H1 (cell line): Measurements from ENCODE around the gene F7. TPM values are rescaled to one million over a fixed set of nuclear protein-coding genes. Genes with fewer than 3 reads are reported as not detected.

ENCODE experiments used
- CBX8 ChIP-seq: fragments of 300-800, 300-1000 bp; sonication (generic); IDR thresholded peaks from 2 replicates; pipeline ENCODE4 v1.7.1; 2016; ENCODE audit warnings: low read depth, low read length, borderline replicate concordance
- EZH2 ChIP-seq: fragments of 200-600 bp; sonication (generic); IDR thresholded peaks from 2 replicates; pipeline ENCODE4 v1.7.1; 2012; ENCODE audit warnings: low read depth, mild to moderate bottlenecking, moderate library complexity, low read length, inconsistent platforms; ENCODE audit not compliant: severe bottlenecking
- NRF1 ChIP-seq: IDR thresholded peaks from 2 replicates; pipeline ENCODE4 v1.6.1; 2011; ENCODE audit warnings: mild to moderate bottlenecking, low read depth, low read length, improper control_type of control experiment
- SUZ12 ChIP-seq: fragments of 200-600 bp; sonication (generic); IDR thresholded peaks from 2 replicates; pipeline ENCODE4 v1.6.1; 2012; ENCODE audit warnings: mild to moderate bottlenecking, inconsistent platforms, low read length, moderate library complexity, mixed read lengths
- TAF7 ChIP-seq: optimal IDR thresholded peaks from 2 replicates; pipeline ENCODE3; 2011; ENCODE audit warnings: low read depth, mild to moderate bottlenecking, inconsistent platforms, low read length, moderate library complexity, borderline replicate concordance
- YY1 ChIP-seq: IDR thresholded peaks from 2 replicates; pipeline ENCODE4 v1.6.1; 2011; ENCODE audit warnings: low read depth, mild to moderate bottlenecking, low read length
- polyA plus RNA-seq, 7 experiments: library from polyadenylated mRNA; depleted of rRNA in 3 of 7; stranded (reverse) in 5 of 7; unstranded in 2 of 7; fragments of >200 nt in 5 of 7; fragments of 200-250 nt in 2 of 7; gene quantifications; 1 replicate in 5 of 7; 2 replicates in 1 of 7; 4 replicates in 1 of 7; pipeline versions ENCODE4 v1.2.1 to v1.2.3, GENCODE V29; 2011 to 2013; ENCODE audit warnings: missing spikeins in 2 of 7, mixed read lengths in 2 of 7
- total RNA-seq: library from RNA; stranded (reverse); fragmentation: NEBNext Ultra II Directional; extraction: Animal tissue kit (Norgen Biotek cat#: 25700); gene quantifications from 2 replicates; pipeline ENCODE4 v1.2.1, GENCODE V29; 2021
- TF ChIP-seq, protein P1 (sequence below): IDR thresholded peaks from 2 replicates; pipeline ENCODE4 v1.6.1; 2011; ENCODE audit warnings: low read depth, mild to moderate bottlenecking, low read length; ENCODE audit not compliant: insufficient read depth
- TF ChIP-seq, protein P2 (sequence below), 3 experiments: IDR thresholded peaks; 1 replicate in 2 of 3; 2 replicates in 1 of 3; pipeline versions ENCODE4 v1.5.1 to v1.6.1; 2011; ENCODE audit warnings: low read length in 3 of 3, mild to moderate bottlenecking in 3 of 3, inconsistent platforms in 2 of 3, low read depth in 1 of 3, moderate library complexity in 1 of 3; ENCODE audit not compliant: insufficient read depth in 1 of 3; ENCODE audit errors: control extremely low read depth in 1 of 3
- TF ChIP-seq, protein P3 (sequence below): IDR thresholded peaks from 2 replicates; pipeline ENCODE4 v1.6.1; 2012; ENCODE audit warnings: low read length, inconsistent platforms

Gene F7
- total and polyA plus RNA-seq, 2 of the 8 experiments (the other 6 are each of a cell fraction or from before 2014, with no cell fraction given): 0.43 to 0.98 TPM

DNA sequence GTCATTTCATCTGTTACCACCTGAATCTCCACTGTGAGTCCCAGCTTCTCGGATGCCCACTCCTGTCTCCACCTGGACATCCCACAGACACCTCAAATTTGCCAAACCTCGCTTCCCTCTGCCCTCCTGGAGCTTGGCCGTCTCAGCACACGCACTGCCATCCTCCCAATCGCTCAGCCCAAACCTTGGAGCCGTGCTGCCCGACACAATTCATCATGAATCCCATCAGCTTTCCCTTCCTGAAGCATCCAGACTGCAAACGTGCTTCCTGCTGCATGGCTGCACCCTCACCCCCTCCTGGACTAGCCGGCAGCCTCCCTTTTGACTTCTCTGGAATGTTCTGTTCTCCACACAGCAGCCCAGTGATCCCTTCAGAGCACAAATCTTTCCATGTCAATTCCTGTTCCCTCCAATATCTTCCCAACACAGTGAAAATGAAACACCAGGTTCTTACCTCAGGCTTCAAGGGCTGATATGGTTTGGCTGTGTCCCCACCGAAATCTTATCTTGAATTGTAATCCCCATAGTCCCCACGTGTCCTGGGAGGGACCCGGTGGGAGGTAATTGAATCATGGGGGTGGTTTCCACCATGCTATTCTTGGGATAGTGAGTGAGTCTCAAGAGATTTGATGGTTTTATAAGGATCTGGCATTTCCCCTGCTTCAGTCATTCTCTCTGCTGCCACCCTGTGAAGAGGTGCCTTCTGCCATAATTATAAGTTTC lies 51.8 kb downstream of the F7 start (continued):
- TF ChIP-seq EZH2: no peak
- TF ChIP-seq, protein P1, sequence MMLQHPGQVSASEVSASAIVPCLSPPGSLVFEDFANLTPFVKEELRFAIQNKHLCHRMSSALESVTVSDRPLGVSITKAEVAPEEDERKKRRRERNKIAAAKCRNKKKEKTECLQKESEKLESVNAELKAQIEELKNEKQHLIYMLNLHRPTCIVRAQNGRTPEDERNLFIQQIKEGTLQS: no peak
- no peak for TF ChIP-seq SUZ12
- no peak for TF ChIP-seq YY1
- TF ChIP-seq, protein P2, sequence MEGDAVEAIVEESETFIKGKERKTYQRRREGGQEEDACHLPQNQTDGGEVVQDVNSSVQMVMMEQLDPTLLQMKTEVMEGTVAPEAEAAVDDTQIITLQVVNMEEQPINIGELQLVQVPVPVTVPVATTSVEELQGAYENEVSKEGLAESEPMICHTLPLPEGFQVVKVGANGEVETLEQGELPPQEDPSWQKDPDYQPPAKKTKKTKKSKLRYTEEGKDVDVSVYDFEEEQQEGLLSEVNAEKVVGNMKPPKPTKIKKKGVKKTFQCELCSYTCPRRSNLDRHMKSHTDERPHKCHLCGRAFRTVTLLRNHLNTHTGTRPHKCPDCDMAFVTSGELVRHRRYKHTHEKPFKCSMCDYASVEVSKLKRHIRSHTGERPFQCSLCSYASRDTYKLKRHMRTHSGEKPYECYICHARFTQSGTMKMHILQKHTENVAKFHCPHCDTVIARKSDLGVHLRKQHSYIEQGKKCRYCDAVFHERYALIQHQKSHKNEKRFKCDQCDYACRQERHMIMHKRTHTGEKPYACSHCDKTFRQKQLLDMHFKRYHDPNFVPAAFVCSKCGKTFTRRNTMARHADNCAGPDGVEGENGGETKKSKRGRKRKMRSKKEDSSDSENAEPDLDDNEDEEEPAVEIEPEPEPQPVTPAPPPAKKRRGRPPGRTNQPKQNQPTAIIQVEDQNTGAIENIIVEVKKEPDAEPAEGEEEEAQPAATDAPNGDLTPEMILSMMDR (IDR thresholded peaks at IDR 0.05; ENCODE audit: control extremely low read depth in 1 of 3, insufficient read depth in 1 of 3, low read depth in 1 of 3, low read length in 3 of 3): no peak
- TF ChIP-seq CBX8: no peak
- no peak for TF ChIP-seq TAF7
- TF ChIP-seq, protein P3, sequence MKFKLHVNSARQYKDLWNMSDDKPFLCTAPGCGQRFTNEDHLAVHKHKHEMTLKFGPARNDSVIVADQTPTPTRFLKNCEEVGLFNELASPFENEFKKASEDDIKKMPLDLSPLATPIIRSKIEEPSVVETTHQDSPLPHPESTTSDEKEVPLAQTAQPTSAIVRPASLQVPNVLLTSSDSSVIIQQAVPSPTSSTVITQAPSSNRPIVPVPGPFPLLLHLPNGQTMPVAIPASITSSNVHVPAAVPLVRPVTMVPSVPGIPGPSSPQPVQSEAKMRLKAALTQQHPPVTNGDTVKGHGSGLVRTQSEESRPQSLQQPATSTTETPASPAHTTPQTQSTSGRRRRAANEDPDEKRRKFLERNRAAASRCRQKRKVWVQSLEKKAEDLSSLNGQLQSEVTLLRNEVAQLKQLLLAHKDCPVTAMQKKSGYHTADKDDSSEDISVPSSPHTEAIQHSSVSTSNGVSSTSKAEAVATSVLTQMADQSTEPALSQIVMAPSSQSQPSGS: no peak
- no peak for TF ChIP-seq NRF1
